GM12874 (cell line): ENCODE results near the gene SLAMF9.

Experiments
- TF ChIP-seq, protein P1 (sequence below): IDR thresholded peaks from 2 replicates; pipeline ENCODE4 v1.5.1; 2011; ENCODE audit warnings: low read depth, mild to moderate bottlenecking, control low read depth, low read length, moderate library complexity; ENCODE audit not compliant: insufficient read depth

SLAMF9 gene

DNA sequence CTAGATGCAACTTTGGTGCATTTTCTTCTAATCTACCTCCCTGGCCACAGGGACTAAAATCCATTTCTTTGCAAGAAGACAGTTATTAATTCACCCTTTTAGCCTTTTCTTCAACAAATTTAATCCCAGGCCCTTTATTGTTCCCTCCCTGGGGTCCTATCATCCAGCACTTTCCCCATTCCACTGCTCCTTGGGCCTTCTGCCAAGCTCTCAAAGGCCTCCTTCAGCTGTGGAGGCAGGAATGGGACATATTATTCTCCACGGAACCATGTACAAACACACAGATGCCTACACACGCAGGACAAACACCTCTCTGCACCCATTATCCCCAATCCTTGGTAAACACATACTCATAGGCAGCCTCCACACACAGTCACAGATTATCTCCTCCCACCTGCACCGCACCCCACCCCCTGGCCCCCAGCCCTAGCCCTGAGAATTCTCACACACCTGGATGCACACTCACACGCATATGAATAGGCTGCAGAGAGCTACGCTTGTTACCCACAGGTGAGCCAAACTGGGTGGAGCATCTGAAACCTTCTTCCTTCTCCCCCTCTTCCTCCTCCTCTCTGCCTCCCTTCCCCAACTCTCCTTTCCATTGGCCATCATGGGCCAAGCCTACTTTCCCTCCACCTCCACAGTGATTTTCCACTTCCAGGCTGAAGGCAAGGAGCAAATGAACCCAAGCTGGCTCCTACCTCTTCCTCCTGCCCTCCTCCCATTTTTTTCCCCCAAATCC is 40.4 kb downstream of the SLAMF9 start:
- TF ChIP-seq, protein P1, sequence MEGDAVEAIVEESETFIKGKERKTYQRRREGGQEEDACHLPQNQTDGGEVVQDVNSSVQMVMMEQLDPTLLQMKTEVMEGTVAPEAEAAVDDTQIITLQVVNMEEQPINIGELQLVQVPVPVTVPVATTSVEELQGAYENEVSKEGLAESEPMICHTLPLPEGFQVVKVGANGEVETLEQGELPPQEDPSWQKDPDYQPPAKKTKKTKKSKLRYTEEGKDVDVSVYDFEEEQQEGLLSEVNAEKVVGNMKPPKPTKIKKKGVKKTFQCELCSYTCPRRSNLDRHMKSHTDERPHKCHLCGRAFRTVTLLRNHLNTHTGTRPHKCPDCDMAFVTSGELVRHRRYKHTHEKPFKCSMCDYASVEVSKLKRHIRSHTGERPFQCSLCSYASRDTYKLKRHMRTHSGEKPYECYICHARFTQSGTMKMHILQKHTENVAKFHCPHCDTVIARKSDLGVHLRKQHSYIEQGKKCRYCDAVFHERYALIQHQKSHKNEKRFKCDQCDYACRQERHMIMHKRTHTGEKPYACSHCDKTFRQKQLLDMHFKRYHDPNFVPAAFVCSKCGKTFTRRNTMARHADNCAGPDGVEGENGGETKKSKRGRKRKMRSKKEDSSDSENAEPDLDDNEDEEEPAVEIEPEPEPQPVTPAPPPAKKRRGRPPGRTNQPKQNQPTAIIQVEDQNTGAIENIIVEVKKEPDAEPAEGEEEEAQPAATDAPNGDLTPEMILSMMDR: no peak

DNA sequence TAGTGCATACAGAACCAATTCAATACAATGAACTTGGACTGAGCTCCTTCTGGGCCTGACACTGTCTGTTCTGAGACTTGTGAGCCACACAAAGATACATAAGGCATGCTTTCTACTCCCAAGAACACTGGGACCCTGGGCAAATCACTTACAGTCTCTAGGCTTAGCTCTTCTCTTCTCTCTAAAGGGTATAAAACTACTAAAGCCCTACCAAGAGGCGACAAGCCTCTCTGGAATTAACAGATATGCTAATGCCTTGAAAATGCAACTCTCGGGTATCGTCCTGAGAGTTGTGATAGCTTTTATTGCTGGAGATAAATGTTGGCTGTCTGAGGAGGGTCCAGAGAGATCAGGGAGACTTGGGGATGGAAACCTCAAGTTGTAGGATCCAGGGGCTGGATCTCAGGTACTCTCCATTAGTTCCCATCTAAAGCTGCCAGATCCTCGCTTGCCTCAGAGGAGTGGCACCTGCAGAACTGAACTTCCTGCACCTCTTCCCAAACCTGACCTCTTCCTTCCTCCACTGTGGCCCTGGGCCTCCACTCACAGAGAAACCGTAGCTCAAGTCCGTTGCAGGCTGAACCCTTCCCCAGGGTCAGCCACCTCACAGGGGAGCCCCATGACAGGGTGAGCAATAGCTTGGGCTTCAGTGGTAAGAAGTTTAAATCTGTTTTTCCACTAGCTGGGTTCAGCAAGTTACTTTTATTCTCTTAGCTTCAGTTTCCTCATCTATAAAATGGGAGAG is 42.5 kb downstream of the SLAMF9 start:
- TF ChIP-seq, protein P1: no peak

DNA sequence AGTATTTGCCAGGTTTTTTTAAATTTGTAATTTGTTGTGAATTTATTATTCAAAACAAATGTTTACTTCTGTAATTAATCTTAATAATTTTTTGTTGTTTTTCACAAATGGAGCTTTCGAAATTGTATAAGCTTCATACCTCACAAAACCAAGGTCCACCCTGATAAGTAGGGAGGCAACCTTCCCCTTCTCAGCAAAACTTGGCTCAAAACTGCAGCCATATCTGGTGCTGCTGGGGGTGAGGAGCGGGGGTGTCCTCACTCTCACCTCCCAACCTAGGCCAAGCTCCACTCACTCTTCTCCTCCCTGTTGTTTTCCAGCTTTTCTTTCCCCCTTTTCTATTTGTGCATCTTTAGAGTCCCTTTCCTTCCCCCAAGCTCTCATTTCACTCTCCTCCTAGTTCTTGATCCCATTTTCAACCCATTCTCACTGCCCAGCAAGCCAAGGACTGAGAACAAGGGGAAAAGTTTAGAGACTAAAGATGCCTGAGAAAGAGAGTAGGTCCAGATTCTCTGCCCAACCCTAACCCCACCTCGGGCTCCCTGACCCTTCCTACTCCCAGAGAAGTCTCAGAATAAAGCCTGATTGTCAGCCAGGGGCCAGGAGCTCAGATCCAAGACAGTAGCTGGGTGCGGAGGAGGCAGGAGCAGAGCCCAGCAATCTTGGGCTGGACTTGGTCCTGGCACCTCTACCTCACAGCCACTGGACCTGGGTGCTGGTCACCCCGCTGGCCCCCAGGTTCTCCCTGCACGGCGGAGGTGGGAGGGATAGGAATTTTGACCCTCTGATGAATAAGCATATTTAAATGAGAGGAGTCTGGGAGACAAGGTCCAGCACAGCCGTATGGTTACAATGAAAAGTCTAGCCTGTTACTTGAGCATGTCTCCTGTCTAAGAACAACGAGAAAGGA is 45.8 kb downstream of the SLAMF9 start:
- TF ChIP-seq, protein P1: no peak

DNA sequence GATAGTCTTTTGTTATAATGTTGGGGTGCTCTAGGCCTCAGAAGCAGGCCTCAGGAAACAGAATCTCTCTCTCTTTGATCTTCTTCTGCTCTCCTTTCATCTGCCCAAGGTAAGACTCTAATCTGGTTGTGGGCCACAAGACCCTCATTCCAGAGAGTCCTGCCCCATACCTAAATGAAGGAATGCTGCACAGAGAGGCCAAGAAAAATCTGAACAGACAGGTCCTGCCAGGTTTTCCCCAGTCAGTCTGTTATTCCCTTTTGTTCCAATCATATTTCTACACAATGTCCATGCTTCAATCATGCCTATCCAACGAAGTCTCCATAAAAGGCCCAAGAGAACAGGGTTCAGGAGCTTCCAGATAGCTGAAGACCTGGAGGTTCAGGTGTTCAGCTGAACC is 47.1 kb downstream of the SLAMF9 start:
- TF ChIP-seq, protein P1: no peak

DNA sequence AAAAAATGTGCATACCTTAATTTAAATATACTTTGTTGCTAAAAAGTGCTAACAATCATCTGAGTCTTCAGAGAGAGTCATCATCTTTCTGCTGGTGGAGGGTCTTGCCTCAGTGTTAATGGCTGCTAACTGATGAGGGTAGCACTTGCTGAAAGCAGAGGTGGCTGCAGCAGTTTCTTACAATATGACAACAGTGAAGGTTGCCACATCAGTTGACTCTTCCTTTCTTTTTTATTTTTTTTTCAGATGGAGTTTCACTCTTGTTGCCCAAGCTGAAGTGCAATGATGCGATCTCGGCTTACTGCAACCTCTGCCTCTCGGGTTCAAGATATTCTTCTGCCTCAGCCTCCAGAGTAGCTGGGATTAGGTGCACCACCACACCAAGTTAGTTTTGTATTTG is 51.5 kb downstream of the SLAMF9 start:
- TF ChIP-seq, protein P1: no peak
